Ovary (tissue), 3 donors: ENCODE data around the gene PLEKHM3.

Experiments used
- CTCF ChIP-seq, 3 donors: fragments of 450-650 bp in 2 of 3; fragments of 200-600 bp in 1 of 3; IDR thresholded peaks; one replicate each; pipeline versions ENCODE4 v1.5.1 to v1.8.0; 2016 to 2022; ENCODE audit warnings: antibody characterized with exemption in 3 of 3, mild to moderate bottlenecking in 1 of 3
- EP300 ChIP-seq: sonication (generic); formaldehyde crosslinking; IDR thresholded peaks from one replicate; pipeline ENCODE4 v1.6.1; 2017; ENCODE audit warnings: antibody characterized with exemption
- POLR2A ChIP-seq: fragments of 450-650 bp; IDR thresholded peaks from one replicate; pipeline ENCODE4 v1.6.1; 2017; ENCODE audit warnings: antibody characterized with exemption, mild to moderate bottlenecking, moderate library complexity
- donor health status: DM: no; HTN: no; CAD: no.

GRCh38 chr2:207844648-207845047 lies 180.7 kb downstream of the PLEKHM3 start:
- TF ChIP-seq CTCF (IDR thresholded peaks at IDR 0.05) (no peak), POLR2A (no peak), EP300 (no peak)
